ENCODE results near the gene PSME2. TPM values are rescaled to one million over a fixed set of nuclear protein-coding genes. Genes with fewer than 3 reads are reported as not detected.

PSME2 gene
- total and polyA plus RNA-seq, 2 of the 13 experiments (the other 11 are each of a cell fraction or from before 2014, with no cell fraction given), result 332 to 716 TPM

DNA sequence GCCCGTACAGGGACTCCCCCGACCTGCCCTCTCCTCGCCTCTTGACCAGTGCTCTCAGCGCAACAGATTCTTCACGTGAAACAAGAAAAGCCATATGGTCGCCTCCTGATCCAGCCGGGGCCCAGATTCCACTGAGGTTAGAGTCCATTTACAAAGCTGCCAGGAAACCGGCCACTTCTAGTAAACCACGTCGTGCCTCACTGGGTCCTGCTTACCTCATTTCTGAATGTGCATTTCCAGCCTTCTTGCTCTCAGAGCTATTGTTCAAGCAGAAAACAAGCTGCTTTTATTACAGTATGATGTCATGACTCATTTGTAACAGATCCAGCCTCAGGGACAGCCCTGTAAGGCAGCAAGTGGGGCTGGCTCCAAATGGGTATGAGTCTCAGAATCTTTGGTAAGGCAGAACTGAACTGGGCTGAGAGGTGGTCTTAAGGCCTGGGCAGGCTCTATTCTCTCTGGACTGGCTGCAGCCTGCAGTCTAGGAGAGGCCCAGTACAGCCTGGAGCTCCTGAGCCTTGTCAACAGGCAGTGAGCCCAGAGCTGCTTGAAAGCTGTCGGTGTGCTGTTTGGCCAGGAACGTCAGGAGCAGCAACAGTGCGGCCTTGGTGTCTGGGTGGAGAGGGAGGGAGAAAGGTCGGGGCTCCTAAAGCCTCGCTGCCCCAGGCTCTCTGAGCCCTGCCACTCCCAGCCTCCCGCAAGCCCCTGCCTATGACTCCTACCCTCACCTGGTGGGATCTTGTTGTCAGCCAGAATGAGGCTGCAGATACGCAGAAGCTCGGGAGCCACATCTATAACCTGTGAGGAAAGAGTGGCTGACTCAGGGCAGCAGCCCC lies 33.8 kb upstream of the PSME2 start:
- Histone ChIP-seq H4K20me1 (ENCODE audit: insufficient read depth, low read length) (no peaks in the 10 kb centered on the region), H3K4me1 (ENCODE audit: insufficient read depth, low read length) (no peaks in the 10 kb centered on the region), H3K9me3 (ENCODE audit: low read length) (no peaks in the 10 kb centered on the region), H3K36me3 (replicated peaks in 1 of 2; ENCODE audit: control insufficient read depth in 1 of 2, insufficient read depth in 2 of 2, low read length in 2 of 2) (peaks cover 69 to 75% of the 10 kb centered on the region in 2 experiments), H3K79me2 (ENCODE audit: insufficient read depth, low read length) (no peaks in the 10 kb centered on the region), H3K4me2 (ENCODE audit: low read depth, low read length) (no peak overlapping the region), H3K9ac (ENCODE audit: insufficient read depth, low read depth, low read length) (no peak overlapping the region), H3K27ac (ENCODE audit: extremely low read length, insufficient read depth, low read length) (no peak overlapping the region), H3K4me3 (replicated peaks in 1 of 3; ENCODE audit: insufficient read depth in 1 of 3, low read depth in 2 of 3, low read length in 3 of 3) (no peak overlapping the region), H3K27me3 (ENCODE audit: control insufficient read depth in 1 of 2, insufficient read depth in 2 of 2, low read length in 2 of 2) (no peaks in the 10 kb centered on the region), H2AFZ (ENCODE audit: low read length) (no peak overlapping the region)
- in situ Hi-C loops (cut with HindIII; ENCODE audit: extremely low pct_ligation_motif_present, low pct_unique_long_range_greater_than_20kb), result no loop called here
- intact Hi-C loops (cut with micrococcal nuclease; ENCODE audit: unreplicated experiment), result no loop called here
- ATAC-seq (no peak), FAIRE-seq (no peak), DNase-seq (ENCODE audit: low spot score) (no peak)
- ChIA-PET POLR2A (interaction anchor here (0.8 to 8.1 kb wide), 14 partner anchors 8 to 129 kb away, joined by 3 to 65 read pairs (median 6); partner anchors contain the start of genes CARMIL3, CHMP4A, DCAF11 and EMC9), CTCF (ENCODE audit: low intra/inter-chr PET ratio, low total read pairs) (no interaction called here)
- no peak for TF ChIP-seq TBL1XR1 (IDR thresholded peaks at IDR 0.05; ENCODE audit: borderline replicate concordance, low read length, partially characterized antibody)
- peak; percentile 23; the same call in 1 of the 2 replicates for TF ChIP-seq ZNF446 (CRISPR knock-in tag; IDR thresholded peaks at IDR 0.05)
- no peak for TF ChIP-seq ZSCAN12 (CRISPR knock-in tag; IDR thresholded peaks at IDR 0.05)
- TF ChIP-seq CENPX (CRISPR knock-in tag; IDR thresholded peaks at IDR 0.05), result no peak
- TF ChIP-seq, protein P1, sequence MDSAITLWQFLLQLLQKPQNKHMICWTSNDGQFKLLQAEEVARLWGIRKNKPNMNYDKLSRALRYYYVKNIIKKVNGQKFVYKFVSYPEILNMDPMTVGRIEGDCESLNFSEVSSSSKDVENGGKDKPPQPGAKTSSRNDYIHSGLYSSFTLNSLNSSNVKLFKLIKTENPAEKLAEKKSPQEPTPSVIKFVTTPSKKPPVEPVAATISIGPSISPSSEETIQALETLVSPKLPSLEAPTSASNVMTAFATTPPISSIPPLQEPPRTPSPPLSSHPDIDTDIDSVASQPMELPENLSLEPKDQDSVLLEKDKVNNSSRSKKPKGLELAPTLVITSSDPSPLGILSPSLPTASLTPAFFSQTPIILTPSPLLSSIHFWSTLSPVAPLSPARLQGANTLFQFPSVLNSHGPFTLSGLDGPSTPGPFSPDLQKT (CRISPR knock-in tag; IDR thresholded peaks at IDR 0.05; ENCODE audit: borderline replicate concordance), result no peak
- TF ChIP-seq CBX1 (IDR thresholded peaks at IDR 0.05; ENCODE audit: low read depth), result no peak
- TF ChIP-seq HES4 (CRISPR knock-in tag; IDR thresholded peaks at IDR 0.05; ENCODE audit: borderline replicate concordance), result 0 out of 2 replicates have a peak, but pooled peaks have one; percentile 22
- TF ChIP-seq ZNF207 (IDR thresholded peaks at IDR 0.05; ENCODE audit: borderline replicate concordance), result no peak
- TF ChIP-seq RFXAP (CRISPR knock-in tag; IDR thresholded peaks at IDR 0.05; ENCODE audit: borderline replicate concordance), result no peak
- TF ChIP-seq, protein P2, sequence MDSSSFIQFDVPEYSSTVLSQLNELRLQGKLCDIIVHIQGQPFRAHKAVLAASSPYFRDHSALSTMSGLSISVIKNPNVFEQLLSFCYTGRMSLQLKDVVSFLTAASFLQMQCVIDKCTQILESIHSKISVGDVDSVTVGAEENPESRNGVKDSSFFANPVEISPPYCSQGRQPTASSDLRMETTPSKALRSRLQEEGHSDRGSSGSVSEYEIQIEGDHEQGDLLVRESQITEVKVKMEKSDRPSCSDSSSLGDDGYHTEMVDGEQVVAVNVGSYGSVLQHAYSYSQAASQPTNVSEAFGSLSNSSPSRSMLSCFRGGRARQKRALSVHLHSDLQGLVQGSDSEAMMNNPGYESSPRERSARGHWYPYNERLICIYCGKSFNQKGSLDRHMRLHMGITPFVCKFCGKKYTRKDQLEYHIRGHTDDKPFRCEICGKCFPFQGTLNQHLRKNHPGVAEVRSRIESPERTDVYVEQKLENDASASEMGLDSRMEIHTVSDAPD (CRISPR knock-in tag; IDR thresholded peaks at IDR 0.05), result no peak
- 0 out of 2 replicates have a peak, but pooled peaks have one; percentile 27 for TF ChIP-seq ZNF431 (CRISPR knock-in tag; IDR thresholded peaks at IDR 0.05; ENCODE audit: borderline replicate concordance, low read depth)
- TF ChIP-seq SNAPC2 (CRISPR knock-in tag; IDR thresholded peaks at IDR 0.05), result no peak
- no peak for TF ChIP-seq SAP130 (CRISPR knock-in tag; IDR thresholded peaks at IDR 0.05; ENCODE audit: low read depth)
- TF ChIP-seq CREB1 (IDR thresholded peaks at IDR 0.05), result 0 out of 2 replicates have a peak, but pooled peaks have one; percentile 24
- no peak for TF ChIP-seq CREB1 (CRISPR knock-in tag; IDR thresholded peaks at IDR 0.05)
- peak; percentile 32; the same call in 1 of the 2 replicates for TF ChIP-seq NCOA1 (CRISPR knock-in tag; IDR thresholded peaks at IDR 0.05)
- no peak for TF ChIP-seq PAX8 (CRISPR knock-in tag; IDR thresholded peaks at IDR 0.05; ENCODE audit: borderline replicate concordance)
- peak; percentile 84 for TF ChIP-seq ATF7 (IDR thresholded peaks at IDR 0.05)
- TF ChIP-seq ATF7 (CRISPR knock-in tag; IDR thresholded peaks at IDR 0.05), result no peak
- TF ChIP-seq ZNF567 (CRISPR knock-in tag; IDR thresholded peaks at IDR 0.05; ENCODE audit: borderline replicate concordance), result no peak
- no peak for TF ChIP-seq MEIS1 (CRISPR knock-in tag; IDR thresholded peaks at IDR 0.05; ENCODE audit: borderline replicate concordance)
- TF ChIP-seq ZNF773 (CRISPR knock-in tag; IDR thresholded peaks at IDR 0.05; ENCODE audit: borderline replicate concordance), result no peak
- 96% methylated on average over 18 of the region's 18 CpGs for WGBS (ENCODE audit: low lambda C conversion rate)
- BruUV-seq (replicated peaks), result no TSS peak
